Tibial artery (tissue), 4 donors: ENCODE data around the gene FRS3.
A peak's percentile ranks its signal among the peaks of the same experiment; 100 is the strongest.

Source experiments
- DNase-seq, 2 donors: peaks; one replicate each; pipeline ENCODE4 v3.0.0-alpha.2; 2019
- H3K27ac ChIP-seq, 2 donors: fragments of 200-600 bp; sonication (generic) in 1 of 2; 1 replicate in 1 of 2; 2 replicates in 1 of 2; pipeline ENCODE4 v1.5.1; 2018 to 2019; ENCODE audit warnings: mild to moderate bottlenecking in 1 of 2
- H3K27me3 ChIP-seq, 2 donors: fragments of 200-600 bp; sonication (generic) in 1 of 2; one replicate each; pipeline versions ENCODE4 v1.5.1 to v1.6.0; 2016 to 2019
- H3K36me3 ChIP-seq, 3 donors: fragments of 200-600 bp; sonication (generic) in 2 of 3; one replicate each; pipeline ENCODE4 v1.5.1; 2016 to 2019; ENCODE audit warnings: mild to moderate bottlenecking in 2 of 3
- H3K4me1 ChIP-seq, 4 donors: fragments of 200-600 bp; sonication (generic) in 2 of 4; 1 replicate in 3 of 4; 2 replicates in 1 of 4; pipeline ENCODE4 v1.5.1; 2016 to 2019
- H3K4me3 ChIP-seq, 2 donors: fragments of 200-600 bp; sonication (generic) in 1 of 2; 1 replicate in 1 of 2; 2 replicates in 1 of 2; pipeline ENCODE4 v1.5.1; 2018 to 2019; ENCODE audit warnings: mild to moderate bottlenecking in 2 of 2
- H3K9me3 ChIP-seq, 3 donors: fragments of 200-600 bp; sonication (generic) in 1 of 3; one replicate each; pipeline ENCODE4 v1.5.1; 2016 to 2019
- CTCF ChIP-seq, 2 experiments: fragments of 200-600 bp in 1 of 2; fragments of 450-650 bp in 1 of 2; IDR thresholded peaks; one replicate each; pipeline ENCODE4 v1.5.1; 2017 to 2019; ENCODE audit warnings: antibody characterized with exemption in 2 of 2, mild to moderate bottlenecking in 1 of 2, moderate library complexity in 1 of 2
- intact Hi-C: fragments of 100-400 bp; cut with DNase I; formaldehyde crosslinking; loops from one replicate; pipeline ENCODE4 v1.15.0; 2023; ENCODE audit warnings: low total_unique reads

Gene FRS3

GRCh38 chr6:41790045-41790444 lies 10.3 kb upstream of the FRS3 start:
- no peak overlapping the region for H3K27ac ChIP-seq
- H3K27me3 ChIP-seq = no peaks in the 10 kb centered on the region
- H3K9me3 ChIP-seq = no peaks in the 10 kb centered on the region
- intact Hi-C loops = loop anchor here (5.0 kb wide), 1 partner anchor 107 kb away; the partner anchor contains the start of gene USP49
- peaks cover 0 to 24% (median 19%) of the 10 kb centered on the region in 4 donors for H3K4me1 ChIP-seq
- no peak overlapping the region for H3K4me3 ChIP-seq
- DNase-seq = no peak
- H3K36me3 ChIP-seq = peaks cover 8 to 48% (median 40%) of the 10 kb centered on the region in 3 donors
- no peak for TF ChIP-seq CTCF (IDR thresholded peaks at IDR 0.05)

- Histone ChIP-seq H3K9me3 (no peaks in the 10 kb centered on the region), H3K27me3 (no peaks in the 10 kb centered on the region), H3K36me3 (peaks cover 8 to 41% (median 37%) of the 10 kb centered on the region in 3 donors), H3K27ac (no peak overlapping the region), H3K4me3 (no peak overlapping the region), H3K4me1 (peaks cover 0 to 29% (median 19%) of the 10 kb centered on the region in 4 donors)
- intact Hi-C loops = loop anchor here (5.0 to 10.0 kb wide), 3 partner anchors 85 to 425 kb away; partner anchors contain the start of gene MRPS10
- no peak for DNase-seq
- TF ChIP-seq CTCF (IDR thresholded peaks at IDR 0.05) = no peak
Observed at GRCh38 chr6:41789390-41789724, 9.7 kb upstream of the FRS3 start.

GRCh38 chr6:41787219-41787917 lies 7.7 kb upstream of the FRS3 start, which contains the start of gene TOMM6:
TOMM6 (plus strand) TSS chr6:41787694; CDS start chr6:41787698, 4 bp downstream.
- TF ChIP-seq CTCF (IDR thresholded peaks at IDR 0.05) = peak; percentile 91 to 95
- H3K36me3 ChIP-seq = peaks cover 8 to 33% (median 33%) of the 10 kb centered on the region in 3 donors
- peaks cover 0 to 31% (median 19%) of the 10 kb centered on the region in 4 donors for H3K4me1 ChIP-seq
- no peaks in the 10 kb centered on the region for H3K9me3 ChIP-seq
- H3K27me3 ChIP-seq = no peaks in the 10 kb centered on the region
- peak; percentile 92 to 97 for DNase-seq
- H3K27ac ChIP-seq = peak within 1 kb of the TSS; percentile 86 to 98
- intact Hi-C loops = loop anchor here (1.0 to 10.0 kb wide), 4 partner anchors 83 to 427 kb away; partner anchors contain the start of gene MRPS10
- peak within 1 kb of the TSS; percentile 76 to 93 for H3K4me3 ChIP-seq

GRCh38 chr6:41786451-41787218 lies 6.9 kb upstream of the FRS3 start:
- no peaks in the 10 kb centered on the region for H3K27me3 ChIP-seq
- peak overlapping the region; percentile 76 to 93 for H3K4me3 ChIP-seq
- H3K9me3 ChIP-seq = no peaks in the 10 kb centered on the region
- peaks cover 8 to 26% (median 25%) of the 10 kb centered on the region in 3 donors for H3K36me3 ChIP-seq
- TF ChIP-seq CTCF (IDR thresholded peaks at IDR 0.05) = peak; percentile 84 to 87
- peak; percentile 81 to 94 for DNase-seq
- peaks cover 0 to 34% (median 19%) of the 10 kb centered on the region in 4 donors for H3K4me1 ChIP-seq
- intact Hi-C loops = loop anchor here (1.0 to 10.0 kb wide), 4 partner anchors 82 to 428 kb away; partner anchors contain the start of gene MRPS10
- peak overlapping the region; percentile 86 to 98 for H3K27ac ChIP-seq

GRCh38 chr6:41785689-41786450 lies 6.2 kb upstream of the FRS3 start:
- peak in 1 of 2 donors; percentile 26 for DNase-seq
- Histone ChIP-seq H3K36me3 (peaks cover 5 to 18% (median 18%) of the 10 kb centered on the region in 3 donors), H3K4me1 (peaks cover 0 to 41% (median 26%) of the 10 kb centered on the region in 4 donors), H3K27me3 (no peaks in the 10 kb centered on the region), H3K27ac (peak overlapping the region; percentile 86 to 98), H3K9me3 (no peaks in the 10 kb centered on the region), H3K4me3 (peak overlapping the region; percentile 76 to 93)
- intact Hi-C loops = loop anchor here (5.0 to 10.0 kb wide), 3 partner anchors 81 to 429 kb away; partner anchors contain the start of gene MRPS10
- TF ChIP-seq CTCF (IDR thresholded peaks at IDR 0.05) = no peak
